Measurements from ENCODE around the gene FAM3D.

Gene FAM3D

GRCh38 chr3:58657571-58658141, 8.9 kb downstream of the FAM3D start:
- in situ Hi-C loops (cut with HindIII; ENCODE audit: low sequenced_read_pairs), result no loop called here

GRCh38 chr3:58657036-58657520, 9.5 kb downstream of the FAM3D start:
- in situ Hi-C loops (cut with HindIII; ENCODE audit: low sequenced_read_pairs), result no loop called here

- in situ Hi-C loops (cut with HindIII; ENCODE audit: low sequenced_read_pairs), result no loop called here
Observed at GRCh38 chr3:58656631-58657030, 9.9 kb downstream of the FAM3D start.

GRCh38 chr3:58654466-58654865, 12.1 kb downstream of the FAM3D start:
- in situ Hi-C loops (cut with HindIII; ENCODE audit: low sequenced_read_pairs), result no loop called here

- in situ Hi-C loops (cut with HindIII; ENCODE audit: low sequenced_read_pairs), result no loop called here
Observed at GRCh38 chr3:58652624-58653023, 13.9 kb downstream of the FAM3D start.

GRCh38 chr3:58651276-58651675, 15.3 kb downstream of the FAM3D start:
- in situ Hi-C loops (cut with HindIII; ENCODE audit: low sequenced_read_pairs), result no loop called here

GRCh38 chr3:58647381-58648141, 19.0 kb downstream of the FAM3D start:
- in situ Hi-C loops (cut with HindIII; ENCODE audit: low sequenced_read_pairs), result loop anchor here (25.0 kb wide), 1 partner anchor 110 kb away; the partner anchor contains the start of gene ACOX2

- in situ Hi-C loops (cut with HindIII; ENCODE audit: low sequenced_read_pairs), result loop anchor here (25.0 kb wide), 1 partner anchor 109 kb away; the partner anchor contains the start of gene ACOX2
Observed at GRCh38 chr3:58646503-58646902, 20.1 kb downstream of the FAM3D start.

GRCh38 chr3:58645726-58646125, 20.8 kb downstream of the FAM3D start:
- in situ Hi-C loops (cut with HindIII; ENCODE audit: low sequenced_read_pairs), result loop anchor here (25.0 kb wide), 1 partner anchor 108 kb away; the partner anchor contains the start of gene ACOX2

GRCh38 chr3:58642846-58643245, 23.7 kb downstream of the FAM3D start:
- in situ Hi-C loops (cut with HindIII; ENCODE audit: low sequenced_read_pairs), result loop anchor here (25.0 kb wide), 1 partner anchor 106 kb away; the partner anchor contains the start of gene ACOX2

- in situ Hi-C loops (cut with HindIII; ENCODE audit: low sequenced_read_pairs), result loop anchor here (25.0 kb wide), 1 partner anchor 104 kb away; the partner anchor contains the start of gene ACOX2
Observed at GRCh38 chr3:58640700-58641372, 25.7 kb downstream of the FAM3D start.

- in situ Hi-C loops (cut with HindIII; ENCODE audit: low sequenced_read_pairs), result loop anchor here (25.0 kb wide), 1 partner anchor 103 kb away; the partner anchor contains the start of gene ACOX2
Observed at GRCh38 chr3:58639842-58640241, 26.7 kb downstream of the FAM3D start.

- in situ Hi-C loops (cut with HindIII; ENCODE audit: low sequenced_read_pairs), result loop anchor here (25.0 kb wide), 1 partner anchor 102 kb away; the partner anchor contains the start of gene ACOX2
Observed at GRCh38 chr3:58639001-58639400, 27.6 kb downstream of the FAM3D start.

GRCh38 chr3:58638591-58638990, 28.0 kb downstream of the FAM3D start:
- in situ Hi-C loops (cut with HindIII; ENCODE audit: low sequenced_read_pairs), result loop anchor here (25.0 kb wide), 1 partner anchor 101 kb away; the partner anchor contains the start of gene ACOX2

GRCh38 chr3:58637509-58637908, 29.1 kb downstream of the FAM3D start:
- in situ Hi-C loops (cut with HindIII; ENCODE audit: low sequenced_read_pairs), result loop anchor here (25.0 kb wide), 1 partner anchor 100 kb away; the partner anchor contains the start of gene ACOX2

GRCh38 chr3:58635371-58636285, 30.9 kb downstream of the FAM3D start:
- in situ Hi-C loops (cut with HindIII; ENCODE audit: low sequenced_read_pairs), result loop anchor here (25.0 kb wide), 1 partner anchor 98 kb away; the partner anchor contains the start of gene ACOX2

- in situ Hi-C loops (cut with HindIII; ENCODE audit: low sequenced_read_pairs), result loop anchor here (25.0 kb wide), 1 partner anchor 96 kb away; the partner anchor contains the start of gene ACOX2
Observed at GRCh38 chr3:58633157-58633865, 33.3 kb downstream of the FAM3D start.

GRCh38 chr3:58631742-58632141, 34.8 kb downstream of the FAM3D start:
- in situ Hi-C loops (cut with HindIII; ENCODE audit: low sequenced_read_pairs), result loop anchor here (25.0 kb wide), 1 partner anchor 94 kb away; the partner anchor contains the start of gene ACOX2

- in situ Hi-C loops (cut with HindIII; ENCODE audit: low sequenced_read_pairs), result loop anchor here (25.0 kb wide), 1 partner anchor 93 kb away; the partner anchor contains the start of gene ACOX2
Observed at GRCh38 chr3:58630710-58631092, 35.9 kb downstream of the FAM3D start.

All from DLD1 (cell line).